SK-N-SH (cell line): ENCODE results near the gene ATP5F1D. TPM values are rescaled to one million over a fixed set of nuclear protein-coding genes. Genes with fewer than 3 reads are reported as not detected.

ENCODE experiments used
- CTCF ChIA-PET: fragments of 300-600, 350-600 bp; formaldehyde crosslinking; extraction: SDS; loops from one replicate; lab custom pipeline; 2021; lab: Yijun Ruan, JAX
- POLR2A ChIA-PET: fragments of 350-600 bp; sonication (Branson Sonifier 250); formaldehyde crosslinking; extraction: SDS; loops from one replicate; lab custom pipeline; 2020; ENCODE audit warnings: antibody characterized with exemption, inconsistent platforms; lab: Yijun Ruan, JAX
- DNase-seq: peaks from one replicate; pipeline ENCODE4 v3.0.0; 2012
- H2AFZ ChIP-seq: fragments of 200-600 bp; sonication (generic); 2 replicates; pipeline ENCODE4 v1.8.1; 2016; ENCODE audit warnings: antibody characterized with exemption, mild to moderate bottlenecking, low read depth
- H3F3A ChIP-seq: fragments of 200-600 bp; sonication (generic); replicated peaks from 2 replicates; pipeline ENCODE3; 2016; ENCODE audit warnings: antibody characterized with exemption, mild to moderate bottlenecking; ENCODE audit not compliant: insufficient read depth
- H3K27ac ChIP-seq, 2 experiments: fragments of 200-500 bp in 1 of 2; fragments of 200-600 bp in 1 of 2; sonication (Bioruptor generic) in 1 of 2; sonication (generic), shearing (Covaris generic) in 1 of 2; 2 replicates each; pipeline versions ENCODE4 v1.5.1 to v1.6.1; 2014 to 2016; ENCODE audit warnings: low read depth in 2 of 2, inconsistent platforms in 1 of 2, low read length in 1 of 2, mild to moderate bottlenecking in 1 of 2, mixed read lengths in 1 of 2
- H3K27me3 ChIP-seq: fragments of 200-600 bp; sonication (generic), shearing (Covaris generic); 2 replicates; pipeline ENCODE4 v1.6.1; 2016; ENCODE audit warnings: mixed run types; ENCODE audit not compliant: insufficient read depth
- H3K36me3 ChIP-seq, 2 experiments: fragments of 200-500 bp in 1 of 2; fragments of 200-600 bp in 1 of 2; sonication (Bioruptor generic) in 1 of 2; sonication (generic) in 1 of 2; replicated peaks in 1 of 2; 2 replicates each; pipeline versions ENCODE3 to v1.5.1; 2014 to 2016; ENCODE audit warnings: low read length in 1 of 2, mild to moderate bottlenecking in 1 of 2; ENCODE audit not compliant: insufficient read depth in 2 of 2, control insufficient read depth in 1 of 2
- H3K4me1 ChIP-seq, 2 experiments: fragments of 200-500 bp in 1 of 2; fragments of 200-600 bp in 1 of 2; sonication (Bioruptor generic) in 1 of 2; sonication (generic), shearing (Covaris generic) in 1 of 2; 2 replicates each; pipeline versions ENCODE4 v1.5.1 to v1.6.1; 2014 to 2016; ENCODE audit warnings: low read depth in 1 of 2, low read length in 1 of 2, mixed run types in 1 of 2; ENCODE audit not compliant: insufficient read depth in 2 of 2, control insufficient read depth in 1 of 2
- H3K4me2 ChIP-seq: fragments of 200-600 bp; sonication (generic), shearing (Covaris generic); 2 replicates; pipeline ENCODE4 v1.6.1; 2017; ENCODE audit warnings: mixed run types
- H3K4me3 ChIP-seq, 2 experiments: fragments of 200-500 bp in 1 of 2; fragments of 200-600 bp in 1 of 2; sonication (Bioruptor generic) in 1 of 2; sonication (generic), shearing (Covaris generic) in 1 of 2; 2 replicates each; pipeline versions ENCODE4 v1.5.1 to v1.8.1; 2014 to 2016; ENCODE audit warnings: low read depth in 2 of 2, inconsistent platforms in 1 of 2, low read length in 1 of 2, mild to moderate bottlenecking in 1 of 2, mixed read lengths in 1 of 2, moderate library complexity in 1 of 2
- H3K79me2 ChIP-seq: fragments of 200-600 bp; sonication (generic); 2 replicates; pipeline ENCODE4 v1.8.1; 2017; ENCODE audit warnings: mild to moderate bottlenecking; ENCODE audit not compliant: insufficient read depth
- H3K9ac ChIP-seq: fragments of 200-600 bp; sonication (generic); 2 replicates; pipeline ENCODE4 v1.6.1; 2017; ENCODE audit warnings: mixed run types
- H3K9me2 ChIP-seq: fragments of 200-600 bp; sonication (generic); 2 replicates; pipeline ENCODE4 v1.6.1; 2017; ENCODE audit warnings: mixed run types
- H3K9me3 ChIP-seq: fragments of 200-600 bp; sonication (generic); 2 replicates; pipeline ENCODE4 v1.6.1; 2017; ENCODE audit warnings: mixed run types, mild to moderate bottlenecking, moderate library complexity
- H4K20me1 ChIP-seq: fragments of 200-600 bp; sonication (generic); 2 replicates; pipeline ENCODE4 v1.6.1; 2017; ENCODE audit warnings: mild to moderate bottlenecking, mixed run types; ENCODE audit not compliant: insufficient read depth
- FOSL2 ChIP-seq: IDR thresholded peaks from 2 replicates; pipeline ENCODE4 v1.4.0; 2012; ENCODE audit warnings: low read depth, mild to moderate bottlenecking, moderate library complexity, borderline replicate concordance
- FOXM1 ChIP-seq: IDR thresholded peaks from 2 replicates; pipeline ENCODE4 v1.4.0; 2012; ENCODE audit warnings: low read depth, mild to moderate bottlenecking
- GABPA ChIP-seq: IDR thresholded peaks from 2 replicates; pipeline ENCODE4 v1.4.0; 2012; ENCODE audit warnings: low read depth, mild to moderate bottlenecking
- GATA2 ChIP-seq: sonication (generic); formaldehyde crosslinking; IDR thresholded peaks from 2 replicates; pipeline ENCODE4 v1.5.0; 2020; ENCODE audit warnings: mild to moderate bottlenecking, missing genetic modification reagents
- JUND ChIP-seq: IDR thresholded peaks from 2 replicates; pipeline ENCODE4 v1.4.0; 2012
- MEF2A ChIP-seq: IDR thresholded peaks from 2 replicates; pipeline ENCODE4 v1.4.0; 2012; ENCODE audit warnings: low read depth, borderline replicate concordance
- RCOR1 ChIP-seq: fragments of 150-350 bp; IDR thresholded peaks from 2 replicates; pipeline ENCODE4 v1.6.1; 2017; ENCODE audit warnings: antibody characterized with exemption, low read length
- RXRA ChIP-seq: IDR thresholded peaks from 2 replicates; pipeline ENCODE4 v1.4.0; 2012; ENCODE audit warnings: low read depth, mild to moderate bottlenecking, borderline replicate concordance
- TEAD4 ChIP-seq: IDR thresholded peaks from 2 replicates; pipeline ENCODE4 v1.4.0; 2012; ENCODE audit warnings: mild to moderate bottlenecking, borderline replicate concordance; ENCODE audit not compliant: insufficient read depth
- WGBS: methylation state at CpG from one replicate; pipeline ENCODE4 v1.1.6; 2017; ENCODE audit warnings: low lambda C conversion rate; 5-methylcytosine and 5-hydroxymethylcytosine counted together
- polyA plus RNA-seq, 3 experiments: library from polyadenylated mRNA; depleted of rRNA; stranded (reverse); fragments of >200 nt; gene quantifications; 2 replicates each; pipeline ENCODE4 v1.2.3, GENCODE V29; 2012
- TF ChIP-seq, protein P1 (sequence below): IDR thresholded peaks from 2 replicates; pipeline ENCODE4; 2012
- TF ChIP-seq, protein P2 (sequence below): IDR thresholded peaks from 2 replicates; pipeline ENCODE4 v1.4.0; 2012; ENCODE audit warnings: low read depth, borderline replicate concordance

The ATP5F1D gene
- polyA plus RNA-seq, 1 of the 3 experiments (the other 2 are of a cell fraction): 226 TPM

DNA sequence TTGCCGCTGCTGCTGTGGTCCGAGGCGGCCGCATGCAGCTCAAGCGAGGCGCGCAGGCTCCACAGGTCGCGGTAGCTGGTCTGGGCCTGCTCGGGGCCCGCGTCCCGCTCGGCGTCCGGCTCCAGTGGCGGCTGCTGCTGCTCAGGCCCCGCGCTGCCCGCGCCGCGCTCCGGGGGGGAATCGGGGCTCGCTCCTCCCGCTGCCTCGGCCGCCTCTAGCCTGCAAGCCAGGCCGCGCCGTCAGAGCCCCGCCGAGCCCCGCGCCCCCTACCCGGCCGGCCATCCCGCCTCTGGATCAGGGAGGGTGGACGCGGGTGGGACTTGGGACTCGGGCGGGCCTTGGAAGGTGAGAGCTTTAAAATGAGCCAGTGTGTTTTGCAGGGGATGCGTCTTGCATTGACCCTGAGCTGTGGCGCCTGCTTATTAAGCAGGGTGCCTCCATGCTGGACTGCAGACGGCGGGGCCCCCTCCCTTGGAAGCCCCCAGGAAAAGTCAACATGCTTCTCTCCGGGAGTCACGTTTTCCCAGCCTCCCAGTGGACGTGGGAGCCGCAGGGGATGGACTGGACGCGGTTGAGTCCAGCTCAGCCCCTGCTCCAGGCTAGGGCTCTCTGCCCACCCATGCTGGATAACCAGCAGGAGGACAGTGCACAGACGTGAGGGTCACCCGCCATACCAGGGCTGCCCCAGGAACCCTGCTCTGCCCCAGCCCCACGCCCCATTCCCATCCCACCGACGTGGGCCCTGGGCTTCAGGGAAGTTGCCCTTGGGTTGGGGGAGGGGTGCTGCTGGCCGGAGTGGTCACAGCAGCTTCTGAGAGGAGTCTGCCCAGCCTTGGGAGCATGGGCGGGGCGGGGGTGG lies 11.4 kb upstream of the ATP5F1D start:
- TF ChIP-seq RXRA (no peak), FOXM1 (no peak), JUND (no peak), TEAD4 (no peak), MEF2A (no peak), GATA2 (no peak)
- TF ChIP-seq, protein P1, sequence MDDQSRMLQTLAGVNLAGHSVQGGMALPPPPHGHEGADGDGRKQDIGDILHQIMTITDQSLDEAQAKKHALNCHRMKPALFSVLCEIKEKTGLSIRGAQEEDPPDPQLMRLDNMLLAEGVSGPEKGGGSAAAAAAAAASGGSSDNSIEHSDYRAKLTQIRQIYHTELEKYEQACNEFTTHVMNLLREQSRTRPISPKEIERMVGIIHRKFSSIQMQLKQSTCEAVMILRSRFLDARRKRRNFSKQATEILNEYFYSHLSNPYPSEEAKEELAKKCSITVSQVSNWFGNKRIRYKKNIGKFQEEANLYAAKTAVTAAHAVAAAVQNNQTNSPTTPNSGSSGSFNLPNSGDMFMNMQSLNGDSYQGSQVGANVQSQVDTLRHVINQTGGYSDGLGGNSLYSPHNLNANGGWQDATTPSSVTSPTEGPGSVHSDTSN: no peak
- Histone ChIP-seq H3K9ac (no peak overlapping the region), H3K4me1 (no peaks in the 10 kb centered on the region), H3K4me2 (no peak overlapping the region), H3K36me3 (peaks cover 0 to 57% of the 10 kb centered on the region in 2 experiments), H3K79me2 (no peaks in the 10 kb centered on the region), H3K27ac (no peak overlapping the region), H3K4me3 (no peak overlapping the region), H3F3A (peaks cover 14% of the 10 kb centered on the region), H4K20me1 (peaks cover 12% of the 10 kb centered on the region), H3K9me3 (no peaks in the 10 kb centered on the region), H2AFZ (no peak overlapping the region), H3K9me2 (no peaks in the 10 kb centered on the region), H3K27me3 (no peaks in the 10 kb centered on the region)
- DNase-seq: no peak
- CTCF ChIA-PET: interaction anchor here (1.4 kb wide), 1 partner anchor 50 kb away, joined by 3 read pairs; no protein-coding TSS in a partner anchor
- POLR2A ChIA-PET: no interaction called here
- WGBS: 97% methylated on average over 20 of the region's 61 CpGs

DNA sequence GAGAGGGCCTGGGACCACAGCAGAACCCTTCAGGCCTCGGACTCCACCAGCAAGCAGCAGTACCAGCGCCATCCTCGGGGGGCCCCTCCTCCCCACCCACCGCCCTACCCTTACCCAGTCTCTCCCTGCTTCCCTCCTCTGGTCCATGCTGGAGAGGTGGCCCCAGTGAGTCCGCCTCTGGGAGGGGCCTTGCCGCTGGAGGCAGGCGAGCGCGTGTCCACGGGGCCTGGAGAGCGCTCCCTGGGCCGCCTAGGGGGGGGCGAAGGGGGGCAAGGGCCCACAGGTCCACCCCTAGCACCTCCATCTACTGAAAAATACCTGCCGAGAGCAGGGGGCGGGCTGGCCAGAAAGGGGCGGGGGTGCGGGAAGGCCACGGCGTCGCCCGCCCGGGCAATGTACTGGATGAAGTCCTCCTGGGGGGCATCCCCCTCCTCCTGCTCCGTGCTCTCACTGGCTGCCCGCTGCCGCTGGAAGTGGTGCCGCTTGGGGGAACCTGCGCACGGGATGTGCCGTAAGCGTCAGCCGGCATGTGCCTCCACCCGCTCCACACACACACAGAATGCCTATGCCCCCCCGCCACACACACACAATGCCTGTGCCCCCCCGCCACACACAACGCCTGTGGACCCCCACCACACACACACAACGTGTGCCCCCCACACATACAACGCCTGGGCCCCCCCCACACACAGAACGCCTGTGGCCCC lies 10.6 kb upstream of the ATP5F1D start:
- ChIA-PET CTCF (interaction anchor here (1.4 kb wide), 1 partner anchor 49 kb away, joined by 3 read pairs; no protein-coding TSS in a partner anchor), POLR2A (no interaction called here)

More for the DNA sequence above, 10.6 kb upstream of the ATP5F1D start:
- no peaks in the 10 kb centered on the region for H3K9me3 ChIP-seq
- H2AFZ ChIP-seq: no peak overlapping the region
- H3F3A ChIP-seq: peaks cover 14% of the 10 kb centered on the region
- no peaks in the 10 kb centered on the region for H3K27me3 ChIP-seq
- peak; percentile 49 for DNase-seq
- H3K4me1 ChIP-seq: peaks cover 0 to 4% of the 10 kb centered on the region in 2 experiments; a peak in 1 of 4 replicates
- H4K20me1 ChIP-seq: peaks cover 19% of the 10 kb centered on the region
- H3K4me3 ChIP-seq: no peak overlapping the region
- no peak overlapping the region for H3K9ac ChIP-seq
- H3K9me2 ChIP-seq: no peaks in the 10 kb centered on the region
- WGBS: 95% methylated on average over 29 of the region's 38 CpGs
- TF ChIP-seq, protein P1: no peak
- TF ChIP-seq, protein P2, sequence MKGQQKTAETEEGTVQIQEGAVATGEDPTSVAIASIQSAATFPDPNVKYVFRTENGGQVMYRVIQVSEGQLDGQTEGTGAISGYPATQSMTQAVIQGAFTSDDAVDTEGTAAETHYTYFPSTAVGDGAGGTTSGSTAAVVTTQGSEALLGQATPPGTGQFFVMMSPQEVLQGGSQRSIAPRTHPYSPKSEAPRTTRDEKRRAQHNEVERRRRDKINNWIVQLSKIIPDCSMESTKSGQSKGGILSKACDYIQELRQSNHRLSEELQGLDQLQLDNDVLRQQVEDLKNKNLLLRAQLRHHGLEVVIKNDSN: no peak
- TF ChIP-seq RCOR1 (no peak), FOSL2 (no peak), GABPA (no peak)
- H3K4me2 ChIP-seq: no peak overlapping the region
- peaks cover 6% of the 10 kb centered on the region; the same call in 1 of the 2 replicates for H3K79me2 ChIP-seq
- H3K36me3 ChIP-seq: peaks cover 0 to 61% of the 10 kb centered on the region in 2 experiments
- H3K27ac ChIP-seq: no peak overlapping the region
